ENCODE data around the gene CDH2. TPM values are rescaled to one million over a fixed set of nuclear protein-coding genes. Genes with fewer than 3 reads are reported as not detected.
A peak's percentile ranks its signal among the peaks of the same experiment; 100 is the strongest.

CDH2 gene
- total and polyA plus RNA-seq, 2 experiments from 2014 or later, result 14.7 to 36.9 TPM

- Histone ChIP-seq H3K4me2 (no peak overlapping the region), H3K9me2 (ENCODE audit: insufficient read depth) (no peaks in the 10 kb centered on the region), H3K36me3 (ENCODE audit: insufficient read depth) (no peaks in the 10 kb centered on the region), H3K4me1 (ENCODE audit: insufficient read depth) (peaks cover 4% of the 10 kb centered on the region; the same call in 1 of the 2 replicates), H3F3A (replicated peaks; ENCODE audit: low read depth) (no peaks in the 10 kb centered on the region), H3K27ac (ENCODE audit: low read depth) (no peak overlapping the region), H3K79me2 (replicated peaks; ENCODE audit: insufficient read depth) (no peaks in the 10 kb centered on the region), H2AFZ (peak overlapping the region; percentile 2; the same call in 1 of the 2 replicates), H3K4me3 (no peak overlapping the region), H4K20me1 (replicated peaks; ENCODE audit: insufficient read depth) (no peaks in the 10 kb centered on the region), H3K27me3 (ENCODE audit: insufficient read depth) (no peaks in the 10 kb centered on the region)
- DNase-seq (ENCODE audit: low spot score), result no peak
- H3K27me3 Mint-ChIP-seq (ENCODE audit: insufficient read depth, low read depth, poor library complexity), result peaks cover 1% of the 10 kb centered on the region
- H3K9me3 Mint-ChIP-seq, result no peaks in the 10 kb centered on the region
- no peak overlapping the region for H3K4me3 Mint-ChIP-seq
- no peak for ATAC-seq
- H3K4me1 Mint-ChIP-seq, result peaks cover 9% of the 10 kb centered on the region
- H3K36me3 Mint-ChIP-seq (ENCODE audit: low read depth), result no peaks in the 10 kb centered on the region
- no peak overlapping the region for H3K27ac Mint-ChIP-seq
- no peak for TF ChIP-seq ETS1 (IDR thresholded peaks at IDR 0.05)
- no peak for TF ChIP-seq ZNF331 (CRISPR knock-in tag; IDR thresholded peaks at IDR 0.05; ENCODE audit: low read depth)
- TF ChIP-seq JUNB (IDR thresholded peaks at IDR 0.05; ENCODE audit: unreplicated experiment), result no peak
- no peak for TF ChIP-seq CTCF (conservative IDR thresholded peaks at IDR 0.05; ENCODE audit: low read depth in 2 of 2)
- TF ChIP-seq REST (IDR thresholded peaks at IDR 0.05; ENCODE audit: unreplicated experiment), result no peak
- TF ChIP-seq EZH2phosphoT487 (IDR thresholded peaks at IDR 0.05; ENCODE audit: unreplicated experiment), result no peak
- no peak for TF ChIP-seq CREB1 (CRISPR knock-in tag; IDR thresholded peaks at IDR 0.05; ENCODE audit: low read depth)
- TF ChIP-seq ZNF114 (CRISPR knock-in tag; IDR thresholded peaks at IDR 0.05), result no peak
- no peak for TF ChIP-seq STAT1 (IDR thresholded peaks at IDR 0.05; ENCODE audit: unreplicated experiment)
- no peak for TF ChIP-seq ZNF462 (CRISPR knock-in tag; IDR thresholded peaks at IDR 0.05)
- TF ChIP-seq POLR2AphosphoS5 (IDR thresholded peaks at IDR 0.05; ENCODE audit: low read depth), result no peak
- TF ChIP-seq EZH2 (IDR thresholded peaks at IDR 0.05; ENCODE audit: low read depth, unreplicated experiment), result no peak
- no peak for TF ChIP-seq NANOG (IDR thresholded peaks at IDR 0.05; ENCODE audit: borderline replicate concordance)
Measured at GRCh38 chr18:27920836-27921235, 256.1 kb downstream of the CDH2 start.
